ENCODE measurements around the gene STPG2.

DNA sequence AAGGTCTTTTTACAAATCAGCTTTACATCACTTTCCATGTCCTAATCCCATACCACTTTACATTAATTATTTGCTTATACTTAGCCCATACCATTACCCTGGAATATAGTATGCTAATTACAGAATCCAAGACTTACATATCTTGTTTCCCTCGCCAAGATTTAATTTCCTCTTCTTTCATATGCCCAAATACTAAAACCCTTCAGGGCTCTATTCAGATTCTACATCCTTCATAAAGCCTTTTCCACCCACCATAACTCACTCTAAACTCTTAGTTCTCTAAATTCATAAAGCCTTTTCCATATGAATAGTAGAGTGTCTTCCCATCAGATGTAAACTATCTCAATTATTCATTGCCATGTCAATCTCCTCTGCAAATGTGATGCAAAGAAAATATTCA lies 390.7 kb downstream of the STPG2 start:
- no peak for TF ChIP-seq ZSCAN29 (IDR thresholded peaks at IDR 0.05)
- TF ChIP-seq, protein P1, sequence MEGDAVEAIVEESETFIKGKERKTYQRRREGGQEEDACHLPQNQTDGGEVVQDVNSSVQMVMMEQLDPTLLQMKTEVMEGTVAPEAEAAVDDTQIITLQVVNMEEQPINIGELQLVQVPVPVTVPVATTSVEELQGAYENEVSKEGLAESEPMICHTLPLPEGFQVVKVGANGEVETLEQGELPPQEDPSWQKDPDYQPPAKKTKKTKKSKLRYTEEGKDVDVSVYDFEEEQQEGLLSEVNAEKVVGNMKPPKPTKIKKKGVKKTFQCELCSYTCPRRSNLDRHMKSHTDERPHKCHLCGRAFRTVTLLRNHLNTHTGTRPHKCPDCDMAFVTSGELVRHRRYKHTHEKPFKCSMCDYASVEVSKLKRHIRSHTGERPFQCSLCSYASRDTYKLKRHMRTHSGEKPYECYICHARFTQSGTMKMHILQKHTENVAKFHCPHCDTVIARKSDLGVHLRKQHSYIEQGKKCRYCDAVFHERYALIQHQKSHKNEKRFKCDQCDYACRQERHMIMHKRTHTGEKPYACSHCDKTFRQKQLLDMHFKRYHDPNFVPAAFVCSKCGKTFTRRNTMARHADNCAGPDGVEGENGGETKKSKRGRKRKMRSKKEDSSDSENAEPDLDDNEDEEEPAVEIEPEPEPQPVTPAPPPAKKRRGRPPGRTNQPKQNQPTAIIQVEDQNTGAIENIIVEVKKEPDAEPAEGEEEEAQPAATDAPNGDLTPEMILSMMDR (IDR thresholded peaks at IDR 0.05 in 2 of 3, conservative IDR thresholded peaks at IDR 0.05 in 1 of 3; ENCODE audit: control insufficient read depth in 2 of 3, extremely low read depth in 1 of 3, insufficient read depth in 1 of 3, low read depth in 3 of 3, low read length in 3 of 3), result no peak
- TF ChIP-seq, protein P2, sequence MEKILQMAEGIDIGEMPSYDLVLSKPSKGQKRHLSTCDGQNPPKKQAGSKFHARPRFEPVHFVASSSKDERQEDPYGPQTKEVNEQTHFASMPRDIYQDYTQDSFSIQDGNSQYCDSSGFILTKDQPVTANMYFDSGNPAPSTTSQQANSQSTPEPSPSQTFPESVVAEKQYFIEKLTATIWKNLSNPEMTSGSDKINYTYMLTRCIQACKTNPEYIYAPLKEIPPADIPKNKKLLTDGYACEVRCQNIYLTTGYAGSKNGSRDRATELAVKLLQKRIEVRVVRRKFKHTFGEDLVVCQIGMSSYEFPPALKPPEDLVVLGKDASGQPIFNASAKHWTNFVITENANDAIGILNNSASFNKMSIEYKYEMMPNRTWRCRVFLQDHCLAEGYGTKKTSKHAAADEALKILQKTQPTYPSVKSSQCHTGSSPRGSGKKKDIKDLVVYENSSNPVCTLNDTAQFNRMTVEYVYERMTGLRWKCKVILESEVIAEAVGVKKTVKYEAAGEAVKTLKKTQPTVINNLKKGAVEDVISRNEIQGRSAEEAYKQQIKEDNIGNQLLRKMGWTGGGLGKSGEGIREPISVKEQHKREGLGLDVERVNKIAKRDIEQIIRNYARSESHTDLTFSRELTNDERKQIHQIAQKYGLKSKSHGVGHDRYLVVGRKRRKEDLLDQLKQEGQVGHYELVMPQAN (conservative IDR thresholded peaks at IDR 0.05), result no peak
